K562 (cell line): Measurements from ENCODE around the gene PFKL. TPM values are rescaled to one million over a fixed set of nuclear protein-coding genes. Genes with fewer than 3 reads are reported as not detected.

Source experiments
- ATAC-seq: fragments of 200-7000 bp; cut with Tn5 transposase; 3 replicates; pipeline ENCODE4 v1.9.1; 2020; ENCODE audit warnings: moderate library complexity
- BruUV-seq: library from RNA; stranded (reverse); fragments of 400-500 nt; replicated peaks from 2 replicates; lab custom pipeline; 2021; lab: Mats Ljungman, UMichigan
- CTCF ChIA-PET: fragments of 300-600 bp; formaldehyde crosslinking; extraction: SDS; loops from one replicate; lab custom pipeline; 2021; ENCODE audit warnings: low intra/inter-chr PET ratio; lab: Yijun Ruan, JAX
- POLR2A ChIA-PET: fragments of 300-600, 350-650 bp; sonication (Branson Sonifier 250); formaldehyde crosslinking; extraction: SDS; loops from one replicate; lab custom pipeline; 2021; ENCODE audit warnings: antibody characterized with exemption, inconsistent platforms; lab: Yijun Ruan, JAX
- DNase-seq, 4 experiments: peaks; one replicate each; pipeline versions ENCODE4 v3.0.0 to v3.0.0-alpha.2; 2011 to 2018; ENCODE audit warnings: low spot score in 3 of 4, mixed read lengths in 3 of 4; ENCODE audit errors: extremely low read depth in 1 of 4
- FAIRE-seq: peaks from 2 replicates; lab custom pipeline; 2011; peaks lifted over from hg19 to GRCh38; lab: Jason Lieb, UNC
- H2AFZ ChIP-seq: 2 replicates; pipeline ENCODE4 v1.6.0; 2011; ENCODE audit warnings: low read depth, low read length, control low read depth, inconsistent platforms
- H3K27ac ChIP-seq: fragments of 200-600 bp; 3 replicates; pipeline ENCODE4 v1.8.0; 2011; ENCODE audit warnings: low read depth, mild to moderate bottlenecking, control low read depth, inconsistent platforms, low read length, moderate library complexity, mixed read lengths; ENCODE audit errors: extremely low read depth
- H3K27me3 ChIP-seq, 2 experiments: fragments of 300-600 bp in 1 of 2; 2 replicates in 1 of 2; 3 replicates in 1 of 2; pipeline versions ENCODE4 v1.6.0 to v1.8.0; 2011; ENCODE audit warnings: inconsistent platforms in 2 of 2, low read length in 2 of 2, mild to moderate bottlenecking in 1 of 2, mixed read lengths in 1 of 2, moderate library complexity in 1 of 2; ENCODE audit not compliant: control insufficient read depth in 2 of 2, insufficient read depth in 2 of 2
- H3K36me3 ChIP-seq: fragments of 300-600 bp; 3 replicates; pipeline ENCODE4 v1.8.0; 2011; ENCODE audit warnings: mild to moderate bottlenecking, low read length, inconsistent platforms; ENCODE audit not compliant: control insufficient read depth, insufficient read depth
- H3K4me1 ChIP-seq, 2 experiments: fragments of 200-600 bp in 1 of 2; replicated peaks in 1 of 2; 2 replicates in 1 of 2; 3 replicates in 1 of 2; pipeline versions ENCODE4 v1.5.1 to v1.8.0; 2011; ENCODE audit warnings: inconsistent platforms in 2 of 2, low read length in 2 of 2, mild to moderate bottlenecking in 1 of 2, mixed read lengths in 1 of 2, moderate library complexity in 1 of 2; ENCODE audit not compliant: control insufficient read depth in 2 of 2, insufficient read depth in 2 of 2
- H3K4me2 ChIP-seq: 2 replicates; pipeline ENCODE4 v1.6.1; 2011; ENCODE audit warnings: low read length, control low read depth, inconsistent platforms, mixed read lengths; ENCODE audit not compliant: insufficient read depth
- H3K4me3 ChIP-seq: fragments of 200-600 bp; sonication (generic), shearing (Covaris generic); 2 replicates; pipeline ENCODE4 v1.5.1; 2016; ENCODE audit warnings: control low read depth, inconsistent platforms
- H3K79me2 ChIP-seq: fragments of 200-600 bp; 3 replicates; pipeline ENCODE4 v1.8.0; 2011; ENCODE audit warnings: low read length, inconsistent platforms; ENCODE audit not compliant: control insufficient read depth, insufficient read depth
- H3K9ac ChIP-seq, 2 experiments: 2 replicates each; pipeline versions ENCODE4 v1.6.0 to v1.6.1; 2011; ENCODE audit warnings: low read depth in 2 of 2, low read length in 2 of 2, control low read depth in 1 of 2, inconsistent platforms in 1 of 2, mild to moderate bottlenecking in 1 of 2, mixed read lengths in 1 of 2; ENCODE audit not compliant: insufficient read depth in 1 of 2
- H3K9me1 ChIP-seq: one replicate; pipeline ENCODE4 v1.6.0; 2011; ENCODE audit warnings: inconsistent platforms, mild to moderate bottlenecking, low read length, moderate library complexity; ENCODE audit not compliant: control insufficient read depth, insufficient read depth
- H3K9me3 ChIP-seq: replicated peaks from 2 replicates; pipeline ENCODE4 v1.5.1; 2011; ENCODE audit warnings: low read depth, low read length, inconsistent platforms; ENCODE audit not compliant: control insufficient read depth, insufficient read depth
- H4K20me1 ChIP-seq: replicated peaks from 2 replicates; pipeline ENCODE4 v1.6.1; 2011; ENCODE audit warnings: low read length, inconsistent platforms, mixed read lengths; ENCODE audit not compliant: control insufficient read depth, insufficient read depth
- ATF7 ChIP-seq: fragments of 450-650 bp; IDR thresholded peaks from 2 replicates; pipeline ENCODE4 v1.7.1; 2014; ENCODE audit warnings: mild to moderate bottlenecking, moderate library complexity
- ETS2 ChIP-seq: IDR thresholded peaks from 2 replicates; pipeline ENCODE4 v1.6.1; 2016; ENCODE audit warnings: borderline replicate concordance, missing genetic modification characterization, mild to moderate bottlenecking, moderate library complexity, missing compliant biosample characterization; ENCODE audit not compliant: poor library complexity, severe bottlenecking
- ETV5 ChIP-seq: sonication (generic); formaldehyde crosslinking; IDR thresholded peaks from 2 replicates; pipeline ENCODE4 v1.4.0; 2020; ENCODE audit warnings: low read depth, mild to moderate bottlenecking, missing genetic modification reagents
- FOXA1 ChIP-seq: fragments of 450-650 bp; IDR thresholded peaks from 2 replicates; pipeline ENCODE4 v1.6.1; 2016; ENCODE audit warnings: mild to moderate bottlenecking, borderline replicate concordance
- OTX1 ChIP-seq: fragments of 450-650 bp; formaldehyde crosslinking; IDR thresholded peaks from 2 replicates; pipeline ENCODE4 v1.4.0; 2022; ENCODE audit warnings: mild to moderate bottlenecking
- ZNF134 ChIP-seq: fragments of 250-450 bp; sonication (Bioruptor Pico); conservative IDR thresholded peaks from 2 replicates; pipeline ENCODE4 v1.4.0; 2020
- ZNF395 ChIP-seq: fragments of 200-800 bp; sonication (Bioruptor generic); IDR thresholded peaks from 2 replicates; pipeline ENCODE4 v1.6.1; 2017; ENCODE audit warnings: missing genetic modification characterization, missing compliant biosample characterization
- ZNF609 ChIP-seq: sonication (generic); formaldehyde crosslinking; IDR thresholded peaks from 2 replicates; pipeline ENCODE4 v1.8.1; 2023; ENCODE audit warnings: missing genetic modification reagents, mild to moderate bottlenecking, borderline replicate concordance
- ZSCAN29 ChIP-seq: fragments of 450-650 bp; IDR thresholded peaks from 2 replicates; pipeline ENCODE4 v1.6.1; 2017
- WGBS: fragments of 100-300 bp; shearing (Covaris generic); methylation state at CpG from one replicate; pipeline ENCODE4 v1.1.6; 2016; ENCODE audit warnings: low coverage, mixed read lengths; ENCODE audit not compliant: insufficient coverage; ENCODE audit errors: missing lambda C conversion rate; 5-methylcytosine and 5-hydroxymethylcytosine counted together
- in situ Hi-C: fragments of 300-500 bp; cut with MboI; formaldehyde crosslinking; loops from 4 replicates; pipeline ENCODE4 v1.15.0; 2018; ENCODE audit warnings: inconsistent platforms, mixed read lengths
- intact Hi-C: fragments of 100-400 bp; cut with micrococcal nuclease; formaldehyde crosslinking; loops from 2 replicates; pipeline ENCODE4 v1.14.2; 2022
- polyA plus RNA-seq, 8 experiments: library from polyadenylated mRNA; depleted of rRNA in 4 of 8; stranded (reverse) in 5 of 8; unstranded in 3 of 8; fragments of >200 nt; fragmentation: Nextera tagmentation in 2 of 8; fragmentation: Illumina TruSeq in 1 of 8; extraction: Ambion mirVana in 2 of 8; extraction: Trizol in 1 of 8; gene quantifications; 2 replicates each; pipeline versions ENCODE4 v1.2.1 to v1.2.3, GENCODE V29; 2011 to 2014; ENCODE audit warnings: inconsistent platforms in 1 of 8, missing spikeins in 1 of 8
- total RNA-seq, 7 experiments: library from RNA; depleted of rRNA in 6 of 7; stranded (reverse); fragments of >200 nt in 6 of 7; fragmentation: Illumina TruSeq in 2 of 7; extraction: Trizol in 2 of 7; gene quantifications; 2 replicates each; pipeline versions ENCODE4 v1.2.1 to v1.2.3, GENCODE V29; 2011 to 2021; ENCODE audit warnings: low replicate concordance in 1 of 7

The PFKL gene
- total and polyA plus RNA-seq, 9 of the 15 experiments (the other 6 are each of a cell fraction or from before 2014, with no cell fraction given) = 1.1 to 124 (median 45.6) TPM

GRCh38 chr21:44255511-44255981 is 44.3 kb upstream of the PFKL start:
- Histone ChIP-seq H3K79me2 (no peaks in the 10 kb centered on the region), H3K27ac (no peak overlapping the region), H3K4me1 (peaks cover 0 to 12% of the 10 kb centered on the region in 2 experiments; a peak in 2 of 5 replicates), H3K36me3 (no peaks in the 10 kb centered on the region), H3K9me1 (no peaks in the 10 kb centered on the region), H3K9ac (peak overlapping the region in 1 of 2 experiments; percentile 50; a peak in 1 of 4 replicates), H2AFZ (no peak overlapping the region), H3K27me3 (peaks cover 36 to 59% of the 10 kb centered on the region in 2 experiments), H3K9me3 (no peaks in the 10 kb centered on the region), H3K4me3 (no peak overlapping the region), H4K20me1 (no peaks in the 10 kb centered on the region; the same call in 1 of the 2 replicates), H3K4me2 (no peak overlapping the region)
- in situ Hi-C loops (no loop called here), intact Hi-C loops (no loop called here)
- CTCF ChIA-PET = no interaction called here
- ATAC-seq (0 out of 3 replicates have a peak, but pooled peaks have one; percentile 21), DNase-seq (peak in 1 of 4 experiments; percentile 10), FAIRE-seq (no peak)
- BruUV-seq = no TSS peak
- POLR2A ChIA-PET = no interaction called here
- TF ChIP-seq ZNF609 (no peak), ETV5 (no peak), ZNF395 (CRISPR knock-in tag) (no peak), ZSCAN29 (no peak), ETS2 (tag) (no peak), FOXA1 (no peak), ATF7 (no peak), OTX1 (no peak), ZNF134 (CRISPR knock-in tag) (no peak)
- WGBS = 10% methylated on average over 11 of the region's 11 CpGs
